Right lobe of liver (tissue), 6 donors: ENCODE measurements around the gene PTPRCAP. TPM values are rescaled to one million over a fixed set of nuclear protein-coding genes. Genes with fewer than 3 reads are reported as not detected.

Experiments used
- ATAC-seq, 4 donors: fragments of 200-7000 bp; cut with Tn5 transposase; one replicate each; pipeline ENCODE4 v1.9.1; 2020; ENCODE audit warnings: mild to moderate bottlenecking in 4 of 4, moderate library complexity in 4 of 4
- DNase-seq, 3 donors: peaks; one replicate each; pipeline ENCODE4 v3.0.0-alpha.2; 2020
- H3K27ac ChIP-seq, 3 donors: fragments of 200-600 bp; one replicate each; pipeline ENCODE4 v1.8.0; 2022
- H3K27me3 ChIP-seq, 2 donors: fragments of 200-600 bp; one replicate each; pipeline ENCODE4 v1.8.0; 2022
- H3K36me3 ChIP-seq, 4 donors: fragments of 200-600 bp; sonication (generic) in 1 of 4; one replicate each; pipeline versions ENCODE4 v1.5.1 to v1.8.0; 2017 to 2022; ENCODE audit warnings: control low read depth in 1 of 4
- H3K4me1 ChIP-seq, 4 donors: fragments of 200-600 bp; sonication (generic) in 1 of 4; one replicate each; pipeline versions ENCODE4 v1.5.1 to v1.8.0; 2017 to 2022; ENCODE audit warnings: control low read depth in 1 of 4
- H3K4me3 ChIP-seq, 3 donors: fragments of 200-600 bp; one replicate each; pipeline ENCODE4 v1.8.0; 2022
- H3K9me3 ChIP-seq, 4 donors: fragments of 200-600 bp; sonication (generic) in 1 of 4; one replicate each; pipeline versions ENCODE4 v1.5.1 to v1.8.0; 2017 to 2022; ENCODE audit warnings: control low read depth in 1 of 4
- CTCF ChIP-seq, 4 donors: fragments of 200-600 bp in 3 of 4; fragments of 450-650 bp in 1 of 4; IDR thresholded peaks; one replicate each; pipeline versions ENCODE4 v1.5.1 to v1.8.0; 2016 to 2022; ENCODE audit warnings: antibody characterized with exemption in 4 of 4, mild to moderate bottlenecking in 2 of 4
- POLR2A ChIP-seq: fragments of 450-650 bp; IDR thresholded peaks from one replicate; pipeline ENCODE4 v1.6.1; 2017; ENCODE audit warnings: antibody characterized with exemption, mild to moderate bottlenecking
- WGBS: methylation state at CpG from one replicate; pipeline ENCODE4 v1.1.6; 2018; ENCODE audit warnings: low coverage, low lambda C conversion rate; ENCODE audit not compliant: insufficient coverage; ENCODE audit errors: missing lambda C conversion rate; 5-methylcytosine and 5-hydroxymethylcytosine counted together
- intact Hi-C, 2 donors: fragments of 100-400 bp; cut with DNase I; formaldehyde crosslinking; loops; one replicate each; pipeline versions ENCODE4 v1.11.2 to v1.14.1; 2022
- total RNA-seq, 6 experiments: library from RNA; depleted of rRNA in 2 of 6; stranded (reverse); fragments of >200 nt in 2 of 6; fragmentation: NEBNext Ultra II Directional in 3 of 6; extraction: Animal tissue kit (Norgen Biotek cat#: 25700) in 3 of 6; gene quantifications; one replicate each; pipeline versions ENCODE4 v1.1.0 to v1.2.4, GENCODE V29; 2016 to 2023
- donor health status: DM: no; HTN: yes; CAD: no.
- donor health status: DM: no; HTN: no; CAD: no.
- donor health status: DM: no; HTN: no; CAD: no.
- donor health status: DM: no; HTN: yes; CAD: no.
- donor health status: DM: no; HTN: yes; CAD: no.

The PTPRCAP gene
- total RNA-seq, 6 experiments from 2014 or later, result 0.72 to 2.8 (median 2.1) TPM

GRCh38 chr11:67417425-67417824 is 20.1 kb downstream of the PTPRCAP start:
- no peak overlapping the region for H3K27ac ChIP-seq
- H3K4me3 ChIP-seq, result no peak overlapping the region
- no peaks in the 10 kb centered on the region for H3K36me3 ChIP-seq
- TF ChIP-seq POLR2A (no peak), CTCF (IDR thresholded peaks at IDR 0.05) (no peak)
- no peaks in the 10 kb centered on the region for H3K9me3 ChIP-seq
- H3K4me1 ChIP-seq, result peaks cover 0 to 30% (median 11%) of the 10 kb centered on the region in 4 donors
- no CpG with 5 or more reads among the region's 12 CpGs for WGBS
- H3K27me3 ChIP-seq, result no peaks in the 10 kb centered on the region
- intact Hi-C loops, result no loop called here
- no peak for DNase-seq
- no peak for ATAC-seq

- ATAC-seq, result no peak
- Histone ChIP-seq H3K9me3 (no peaks in the 10 kb centered on the region), H3K36me3 (no peaks in the 10 kb centered on the region), H3K27ac (no peak overlapping the region), H3K4me3 (no peak overlapping the region), H3K27me3 (no peaks in the 10 kb centered on the region), H3K4me1 (peaks cover 0 to 30% (median 11%) of the 10 kb centered on the region in 4 donors)
- no peak for TF ChIP-seq CTCF (IDR thresholded peaks at IDR 0.05)
- TF ChIP-seq POLR2A, result no peak
- 54% methylated on average over 5 of the region's 21 CpGs for WGBS
- no peak for DNase-seq
- intact Hi-C loops, result no loop called here
Observed at GRCh38 chr11:67416416-67417335, 20.8 kb downstream of the PTPRCAP start.

GRCh38 chr11:67415501-67416304 is 21.8 kb downstream of the PTPRCAP start, which contains the start of gene CARNS1:
CARNS1 (plus strand) TSS chr11:67415678; CDS start chr11:67416200, 522 bp downstream.
- H3K9me3 ChIP-seq, result no peaks in the 10 kb centered on the region
- ATAC-seq (no peak), DNase-seq (no peak)
- TF ChIP-seq POLR2A (no peak), CTCF (IDR thresholded peaks at IDR 0.05) (no peak)
- H3K4me3 ChIP-seq, result no peak within 1 kb of the TSS
- WGBS, result 0% methylated on average over 3 of the region's 67 CpGs
- no peaks in the 10 kb centered on the region for H3K36me3 ChIP-seq
- peaks cover 0 to 30% (median 11%) of the 10 kb centered on the region in 4 donors for H3K4me1 ChIP-seq
- intact Hi-C loops, result no loop called here
- no peaks in the 10 kb centered on the region for H3K27me3 ChIP-seq
- H3K27ac ChIP-seq, result no peak within 1 kb of the TSS

GRCh38 chr11:67413266-67413849 is 24.1 kb downstream of the PTPRCAP start:
- no peaks in the 10 kb centered on the region for H3K9me3 ChIP-seq
- no peak overlapping the region for H3K4me3 ChIP-seq
- WGBS, result 58% methylated on average over 2 of the region's 2 CpGs
- DNase-seq (no peak), ATAC-seq (no peak)
- no peaks in the 10 kb centered on the region for H3K27me3 ChIP-seq
- intact Hi-C loops, result no loop called here
- peaks cover 0 to 9% (median under 1%) of the 10 kb centered on the region in 4 donors for H3K4me1 ChIP-seq
- H3K27ac ChIP-seq, result no peak overlapping the region
- H3K36me3 ChIP-seq, result no peaks in the 10 kb centered on the region
- TF ChIP-seq CTCF (IDR thresholded peaks at IDR 0.05) (no peak), POLR2A (no peak)
